HepG2 (cell line): Measurements from ENCODE around the gene APPBP2. TPM values are rescaled to one million over a fixed set of nuclear protein-coding genes. Genes with fewer than 3 reads are reported as not detected.

Source experiments
- BHLHE40 ChIP-seq: IDR thresholded peaks from 2 replicates; pipeline ENCODE4 v1.6.1; 2011; ENCODE audit warnings: low read length, improper control_type of control experiment
- EP300 ChIP-seq, 3 experiments: sonication (generic) in 1 of 3; formaldehyde crosslinking in 1 of 3; IDR thresholded peaks; 2 replicates each; pipeline versions ENCODE4 v1.5.1 to v1.6.1; 2011 to 2020; ENCODE audit warnings: low read depth in 2 of 3, low read length in 2 of 3, borderline replicate concordance in 1 of 3, improper control_type of control experiment in 1 of 3, mild to moderate bottlenecking in 1 of 3, missing genetic modification reagents in 1 of 3, moderate library complexity in 1 of 3
- FOXA3 ChIP-seq: IDR thresholded peaks from 2 replicates; pipeline ENCODE4 v1.6.1; 2016; ENCODE audit warnings: missing genetic modification reagents, missing compliant biosample characterization
- GATAD2A ChIP-seq: IDR thresholded peaks from 2 replicates; pipeline ENCODE4 v1.6.1; 2016
- ISX ChIP-seq: sonication (generic); formaldehyde crosslinking; conservative IDR thresholded peaks from 2 replicates; pipeline ENCODE4 v1.5.0; 2020; ENCODE audit warnings: missing genetic modification reagents
- NR2C2 ChIP-seq: sonication (generic); formaldehyde crosslinking; IDR thresholded peaks from 2 replicates; pipeline ENCODE4 v1.4.0; 2020; ENCODE audit warnings: missing genetic modification reagents, mild to moderate bottlenecking, moderate library complexity, borderline replicate concordance
- SAP130 ChIP-seq: IDR thresholded peaks from 2 replicates; pipeline ENCODE4 v1.6.1; 2016; ENCODE audit warnings: low read depth
- SIX1 ChIP-seq: sonication (generic); formaldehyde crosslinking; IDR thresholded peaks from 2 replicates; pipeline ENCODE4 v1.4.0; 2020; ENCODE audit warnings: missing genetic modification reagents, borderline replicate concordance
- SMAD3 ChIP-seq: sonication (generic); formaldehyde crosslinking; IDR thresholded peaks from 2 replicates; pipeline ENCODE4 v1.4.0; 2020; ENCODE audit warnings: missing genetic modification reagents
- TBP ChIP-seq: sonication (generic); formaldehyde crosslinking; IDR thresholded peaks from 2 replicates; pipeline ENCODE4 v1.5.0; 2020; ENCODE audit warnings: missing genetic modification reagents
- TRIM24 ChIP-seq: sonication (generic); formaldehyde crosslinking; IDR thresholded peaks from 2 replicates; pipeline ENCODE4 v1.8.0; 2022; ENCODE audit warnings: mild to moderate bottlenecking, missing genetic modification reagents
- ZMYM2 ChIP-seq: sonication (generic); formaldehyde crosslinking; IDR thresholded peaks from 2 replicates; pipeline ENCODE4 v1.8.0; 2022; ENCODE audit warnings: mild to moderate bottlenecking, missing genetic modification reagents
- ZMYM4 ChIP-seq: sonication (generic); formaldehyde crosslinking; IDR thresholded peaks from 2 replicates; pipeline ENCODE4 v1.8.1; 2023; ENCODE audit warnings: mild to moderate bottlenecking, missing genetic modification reagents
- ZNF644 ChIP-seq: IDR thresholded peaks from 2 replicates; pipeline ENCODE4 v1.6.1; 2016; ENCODE audit warnings: low read depth
- ZNF773 ChIP-seq: sonication (generic); formaldehyde crosslinking; IDR thresholded peaks from 2 replicates; pipeline ENCODE4 v1.4.0; 2020; ENCODE audit warnings: missing genetic modification reagents, borderline replicate concordance
- ZSCAN31 ChIP-seq: sonication (generic); formaldehyde crosslinking; IDR thresholded peaks from 2 replicates; pipeline ENCODE4 v1.5.0; 2020; ENCODE audit warnings: low read depth, mild to moderate bottlenecking, missing genetic modification reagents
- polyA plus RNA-seq, 8 experiments: library from polyadenylated mRNA; depleted of rRNA in 3 of 8; stranded (reverse) in 7 of 8; unstranded in 1 of 8; fragments of >200 nt; fragmentation: Illumina TruSeq in 4 of 8; extraction: Trizol in 4 of 8; gene quantifications; 2 replicates each; pipeline versions ENCODE4 v1.2.1 to v1.2.3, GENCODE V29; 2011 to 2016; ENCODE audit warnings: low read depth in 4 of 8, missing spikeins in 1 of 8, mixed read lengths in 1 of 8; ENCODE audit not compliant: insufficient read depth in 1 of 8
- total RNA-seq, 5 experiments: library from RNA; depleted of rRNA; stranded (reverse); fragments of >200 nt; fragmentation: Illumina TruSeq; extraction: Trizol; gene quantifications; 2 replicates each; pipeline ENCODE4 v1.2.3, GENCODE V29; 2016; ENCODE audit warnings: low read depth in 1 of 5
- TF ChIP-seq, protein P1 (sequence below): sonication (generic); formaldehyde crosslinking; IDR thresholded peaks from 2 replicates; pipeline ENCODE4 v1.4.0; 2020; ENCODE audit warnings: missing genetic modification reagents, borderline replicate concordance
- TF ChIP-seq, protein P2 (sequence below): sonication (generic); formaldehyde crosslinking; IDR thresholded peaks from 2 replicates; pipeline ENCODE4 v1.4.0; 2020; ENCODE audit warnings: mild to moderate bottlenecking, missing genetic modification reagents, borderline replicate concordance
- TF ChIP-seq, protein P3 (sequence below): sonication (generic); formaldehyde crosslinking; IDR thresholded peaks from 2 replicates; pipeline ENCODE4 v1.8.1; 2023; ENCODE audit warnings: mild to moderate bottlenecking, moderate library complexity, missing genetic modification reagents
- TF ChIP-seq, protein P4 (sequence below): sonication (generic); formaldehyde crosslinking; IDR thresholded peaks from 2 replicates; pipeline ENCODE4 v1.5.1; 2020; ENCODE audit warnings: mild to moderate bottlenecking, missing genetic modification reagents

Gene APPBP2
- total and polyA plus RNA-seq, 2 of the 13 experiments (the other 11 are each of a cell fraction or from before 2014, with no cell fraction given): 17.5 to 45.8 TPM

DNA sequence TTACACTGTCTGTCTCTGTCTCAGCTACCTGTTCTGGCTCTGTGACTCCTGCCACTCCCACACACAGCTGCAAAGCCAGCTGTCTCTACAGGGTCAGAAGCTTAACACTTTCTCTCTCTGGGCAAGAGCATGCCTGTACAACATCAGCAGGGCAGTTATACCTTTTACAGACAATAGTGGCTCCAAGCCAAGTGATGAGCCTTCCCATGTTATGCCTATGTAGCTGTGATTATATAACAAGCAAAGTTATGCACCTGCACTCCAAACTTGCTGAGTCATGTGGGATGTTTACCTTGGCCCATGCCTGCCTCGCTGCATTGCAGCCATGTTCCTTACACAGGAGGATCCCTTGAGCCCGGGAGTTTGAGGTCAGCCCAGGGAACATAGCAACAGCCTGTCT lies 31.8 kb upstream of the APPBP2 start (continued):
- TF ChIP-seq ZMYM4: no peak
- TF ChIP-seq, protein P1, sequence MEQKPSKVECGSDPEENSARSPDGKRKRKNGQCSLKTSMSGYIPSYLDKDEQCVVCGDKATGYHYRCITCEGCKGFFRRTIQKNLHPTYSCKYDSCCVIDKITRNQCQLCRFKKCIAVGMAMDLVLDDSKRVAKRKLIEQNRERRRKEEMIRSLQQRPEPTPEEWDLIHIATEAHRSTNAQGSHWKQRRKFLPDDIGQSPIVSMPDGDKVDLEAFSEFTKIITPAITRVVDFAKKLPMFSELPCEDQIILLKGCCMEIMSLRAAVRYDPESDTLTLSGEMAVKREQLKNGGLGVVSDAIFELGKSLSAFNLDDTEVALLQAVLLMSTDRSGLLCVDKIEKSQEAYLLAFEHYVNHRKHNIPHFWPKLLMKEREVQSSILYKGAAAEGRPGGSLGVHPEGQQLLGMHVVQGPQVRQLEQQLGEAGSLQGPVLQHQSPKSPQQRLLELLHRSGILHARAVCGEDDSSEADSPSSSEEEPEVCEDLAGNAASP (CRISPR knock-in tag): no peak
- TF ChIP-seq NR2C2: no peak
- TF ChIP-seq ZNF773 (CRISPR knock-in tag): no peak
- TF ChIP-seq TRIM24 (CRISPR knock-in tag): peak; percentile 86
- no peak for TF ChIP-seq TBP (CRISPR knock-in tag)
- TF ChIP-seq ZSCAN31 (CRISPR knock-in tag): peak; percentile 99
- 0 out of 4 replicates have a peak, but pooled peaks of 1 of the 2 experiments have one; percentile 1 for TF ChIP-seq EP300 (IDR thresholded peaks at IDR 0.05; ENCODE audit: low read depth in 2 of 2, low read length in 2 of 2)
- no peak for TF ChIP-seq EP300 (CRISPR knock-in tag; IDR thresholded peaks at IDR 0.05; ENCODE audit: borderline replicate concordance)
- peak; percentile 59; the same call in 1 of the 2 replicates for TF ChIP-seq GATAD2A (CRISPR knock-in tag)
- no peak for TF ChIP-seq ISX (CRISPR knock-in tag)
- TF ChIP-seq SAP130 (CRISPR knock-in tag): peak; percentile 35; the same call in 1 of the 2 replicates
- TF ChIP-seq FOXA3 (CRISPR knock-in tag): peak; percentile 78
- TF ChIP-seq, protein P2, sequence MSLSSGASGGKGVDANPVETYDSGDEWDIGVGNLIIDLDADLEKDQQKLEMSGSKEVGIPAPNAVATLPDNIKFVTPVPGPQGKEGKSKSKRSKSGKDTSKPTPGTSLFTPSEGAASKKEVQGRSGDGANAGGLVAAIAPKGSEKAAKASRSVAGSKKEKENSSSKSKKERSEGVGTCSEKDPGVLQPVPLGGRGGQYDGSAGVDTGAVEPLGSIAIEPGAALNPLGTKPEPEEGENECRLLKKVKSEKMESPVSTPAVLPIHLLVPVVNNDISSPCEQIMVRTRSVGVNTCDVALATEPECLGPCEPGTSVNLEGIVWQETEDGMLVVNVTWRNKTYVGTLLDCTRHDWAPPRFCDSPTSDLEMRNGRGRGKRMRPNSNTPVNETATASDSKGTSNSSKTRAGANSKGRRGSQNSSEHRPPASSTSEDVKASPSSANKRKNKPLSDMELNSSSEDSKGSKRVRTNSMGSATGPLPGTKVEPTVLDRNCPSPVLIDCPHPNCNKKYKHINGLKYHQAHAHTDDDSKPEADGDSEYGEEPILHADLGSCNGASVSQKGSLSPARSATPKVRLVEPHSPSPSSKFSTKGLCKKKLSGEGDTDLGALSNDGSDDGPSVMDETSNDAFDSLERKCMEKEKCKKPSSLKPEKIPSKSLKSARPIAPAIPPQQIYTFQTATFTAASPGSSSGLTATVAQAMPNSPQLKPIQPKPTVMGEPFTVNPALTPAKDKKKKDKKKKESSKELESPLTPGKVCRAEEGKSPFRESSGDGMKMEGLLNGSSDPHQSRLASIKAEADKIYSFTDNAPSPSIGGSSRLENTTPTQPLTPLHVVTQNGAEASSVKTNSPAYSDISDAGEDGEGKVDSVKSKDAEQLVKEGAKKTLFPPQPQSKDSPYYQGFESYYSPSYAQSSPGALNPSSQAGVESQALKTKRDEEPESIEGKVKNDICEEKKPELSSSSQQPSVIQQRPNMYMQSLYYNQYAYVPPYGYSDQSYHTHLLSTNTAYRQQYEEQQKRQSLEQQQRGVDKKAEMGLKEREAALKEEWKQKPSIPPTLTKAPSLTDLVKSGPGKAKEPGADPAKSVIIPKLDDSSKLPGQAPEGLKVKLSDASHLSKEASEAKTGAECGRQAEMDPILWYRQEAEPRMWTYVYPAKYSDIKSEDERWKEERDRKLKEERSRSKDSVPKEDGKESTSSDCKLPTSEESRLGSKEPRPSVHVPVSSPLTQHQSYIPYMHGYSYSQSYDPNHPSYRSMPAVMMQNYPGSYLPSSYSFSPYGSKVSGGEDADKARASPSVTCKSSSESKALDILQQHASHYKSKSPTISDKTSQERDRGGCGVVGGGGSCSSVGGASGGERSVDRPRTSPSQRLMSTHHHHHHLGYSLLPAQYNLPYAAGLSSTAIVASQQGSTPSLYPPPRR: no peak
- TF ChIP-seq ZMYM2 (CRISPR knock-in tag): peak; percentile 66; the same call in 1 of the 2 replicates
- TF ChIP-seq, protein P3, sequence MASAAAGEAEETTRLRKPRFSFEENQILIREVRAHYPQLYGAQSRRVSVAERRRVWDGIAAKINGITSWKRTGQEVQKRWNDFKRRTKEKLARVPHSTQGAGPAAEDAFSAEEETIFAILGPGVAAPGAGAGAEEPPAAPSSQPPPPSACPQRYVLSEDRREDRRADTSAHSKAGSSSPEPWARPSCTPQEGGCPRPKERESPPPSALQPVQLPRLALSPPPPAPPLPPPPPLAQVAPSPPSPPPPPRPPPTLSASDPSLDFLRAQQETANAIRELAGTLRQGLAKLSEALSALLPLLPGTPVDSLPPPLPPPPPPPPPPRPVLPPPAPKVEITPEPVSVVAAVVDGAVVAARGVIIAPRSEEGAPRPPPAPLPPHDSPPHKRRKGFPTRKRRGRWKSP (CRISPR knock-in tag): no peak
- TF ChIP-seq, protein P4, sequence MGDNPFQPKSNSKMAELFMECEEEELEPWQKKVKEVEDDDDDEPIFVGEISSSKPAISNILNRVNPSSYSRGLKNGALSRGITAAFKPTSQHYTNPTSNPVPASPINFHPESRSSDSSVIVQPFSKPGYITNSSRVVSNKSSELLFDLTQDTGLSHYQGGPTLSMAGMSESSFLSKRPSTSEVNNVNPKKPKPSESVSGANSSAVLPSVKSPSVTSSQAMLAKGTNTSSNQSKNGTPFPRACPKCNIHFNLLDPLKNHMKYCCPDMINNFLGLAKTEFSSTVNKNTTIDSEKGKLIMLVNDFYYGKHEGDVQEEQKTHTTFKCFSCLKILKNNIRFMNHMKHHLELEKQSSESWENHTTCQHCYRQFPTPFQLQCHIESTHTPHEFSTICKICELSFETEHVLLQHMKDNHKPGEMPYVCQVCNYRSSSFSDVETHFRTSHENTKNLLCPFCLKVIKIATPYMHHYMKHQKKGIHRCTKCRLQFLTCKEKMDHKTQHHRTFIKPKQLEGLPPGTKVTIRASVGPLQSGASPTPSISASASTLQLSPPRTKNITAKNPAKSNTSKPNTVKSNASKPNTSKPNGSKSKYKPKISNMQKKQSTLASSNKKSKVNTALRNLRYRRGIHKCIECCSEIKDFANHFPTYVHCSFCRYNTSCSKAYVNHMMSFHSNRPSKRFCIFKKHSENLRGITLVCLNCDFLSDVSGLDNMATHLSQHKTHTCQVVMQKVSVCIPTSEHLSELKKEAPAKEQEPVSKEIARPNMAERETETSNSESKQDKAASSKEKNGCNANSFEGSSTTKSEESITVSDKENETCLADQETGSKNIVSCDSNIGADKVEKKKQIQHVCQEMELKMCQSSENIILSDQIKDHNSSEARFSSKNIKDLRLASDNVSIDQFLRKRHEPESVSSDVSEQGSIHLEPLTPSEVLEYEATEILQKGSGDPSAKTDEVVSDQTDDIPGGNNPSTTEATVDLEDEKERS: no peak
- no peak for TF ChIP-seq SMAD3 (CRISPR knock-in tag)
- TF ChIP-seq ZNF644 (CRISPR knock-in tag): peak; percentile 58; the same call in 1 of the 2 replicates
- TF ChIP-seq SIX1 (CRISPR knock-in tag): no peak
- TF ChIP-seq BHLHE40: no peak
- TF ChIP-seq, all 625 proteins: peak for 29
